GM04503 (cell line): ENCODE results near the gene AMZ2.
"Not testable (repeated sequence)": the region's sequence is repeated elsewhere in the genome, so short reads cannot be mapped to it uniquely, and the experiment has no call there.

Experiments used
- DNase-seq: peaks from one replicate; pipeline ENCODE4 v3.0.0-alpha.2; 2012; ENCODE audit warnings: low read depth

Gene AMZ2, protein sequence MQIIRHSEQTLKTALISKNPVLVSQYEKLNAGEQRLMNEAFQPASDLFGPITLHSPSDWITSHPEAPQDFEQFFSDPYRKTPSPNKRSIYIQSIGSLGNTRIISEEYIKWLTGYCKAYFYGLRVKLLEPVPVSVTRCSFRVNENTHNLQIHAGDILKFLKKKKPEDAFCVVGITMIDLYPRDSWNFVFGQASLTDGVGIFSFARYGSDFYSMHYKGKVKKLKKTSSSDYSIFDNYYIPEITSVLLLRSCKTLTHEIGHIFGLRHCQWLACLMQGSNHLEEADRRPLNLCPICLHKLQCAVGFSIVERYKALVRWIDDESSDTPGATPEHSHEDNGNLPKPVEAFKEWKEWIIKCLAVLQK

GRCh38 chr17:68247445-68248198 is at the start of gene AMZ2:
AMZ2 (plus strand) TSS chr17:68248043; CDS start chr17:68250188, 2,145 bp downstream.
- peak; percentile 55 for DNase-seq

GRCh38 chr17:68198931-68199836 is 48.7 kb upstream of the AMZ2 start:
- no peak for DNase-seq

- no peak for DNase-seq
Observed at GRCh38 chr17:68199837-68200688, 47.8 kb upstream of the AMZ2 start.

DNA sequence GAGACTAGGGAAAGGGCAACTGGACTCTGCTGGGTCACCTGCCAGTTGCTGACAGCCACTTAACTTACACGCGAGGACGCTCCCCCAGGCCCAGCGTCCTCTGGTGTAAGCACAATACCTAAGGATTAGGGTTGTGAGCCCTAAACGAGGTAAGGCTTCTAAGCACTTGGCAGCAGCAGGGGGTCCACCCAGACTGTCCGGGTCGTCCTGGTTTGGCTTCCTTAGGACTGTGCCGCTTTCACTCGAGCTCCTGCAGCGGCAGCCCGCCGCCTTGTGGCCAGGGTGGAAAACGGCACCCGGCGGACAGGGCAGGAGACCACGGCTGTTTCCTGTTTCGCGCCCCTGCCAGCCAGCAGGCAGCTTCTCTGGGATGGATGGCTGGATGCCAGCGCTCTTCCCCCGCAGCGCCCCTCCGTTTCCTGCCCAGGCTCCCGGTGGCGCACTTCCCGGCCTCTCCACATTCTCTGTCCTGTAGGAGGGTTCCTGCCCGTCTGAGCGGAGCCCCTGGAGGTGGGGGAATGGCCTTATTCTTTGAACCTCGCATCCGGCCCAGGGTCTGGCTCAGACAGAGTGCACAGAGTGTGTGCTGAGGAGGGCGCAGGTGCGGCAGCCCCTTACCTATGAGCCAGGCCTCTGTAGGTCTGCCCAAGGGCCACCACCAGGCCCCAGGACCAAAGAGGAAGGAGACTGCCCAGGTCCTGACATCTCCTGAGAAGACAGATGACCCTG is 47.0 kb upstream of the AMZ2 start:
- no peak for DNase-seq

DNA sequence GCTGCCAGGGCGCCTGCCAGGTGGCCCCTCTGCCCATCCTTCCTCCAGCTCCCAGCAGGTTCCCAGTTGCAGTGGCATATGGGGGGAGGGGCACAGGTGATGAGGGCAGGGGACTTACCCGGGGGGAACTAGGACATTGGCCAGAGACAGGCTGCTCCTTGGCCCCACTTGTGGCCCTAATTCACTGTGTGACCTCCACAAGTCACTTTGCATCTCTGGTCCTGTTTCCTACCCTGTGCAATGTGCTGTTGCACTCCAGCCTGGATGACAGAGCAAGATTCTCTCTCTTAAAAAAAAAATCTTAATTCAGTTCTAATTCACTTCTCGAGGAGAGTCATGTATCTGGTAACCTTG is 46.4 kb upstream of the AMZ2 start:
- not testable (repeated sequence) for DNase-seq

GRCh38 chr17:68202321-68202720 is 45.5 kb upstream of the AMZ2 start:
- not testable (repeated sequence) for DNase-seq

- DNase-seq = no peak
Observed at GRCh38 chr17:68204736-68205135, 43.1 kb upstream of the AMZ2 start.

GRCh38 chr17:68205251-68205807 is 42.5 kb upstream of the AMZ2 start:
- peak; percentile 33 for DNase-seq

DNA sequence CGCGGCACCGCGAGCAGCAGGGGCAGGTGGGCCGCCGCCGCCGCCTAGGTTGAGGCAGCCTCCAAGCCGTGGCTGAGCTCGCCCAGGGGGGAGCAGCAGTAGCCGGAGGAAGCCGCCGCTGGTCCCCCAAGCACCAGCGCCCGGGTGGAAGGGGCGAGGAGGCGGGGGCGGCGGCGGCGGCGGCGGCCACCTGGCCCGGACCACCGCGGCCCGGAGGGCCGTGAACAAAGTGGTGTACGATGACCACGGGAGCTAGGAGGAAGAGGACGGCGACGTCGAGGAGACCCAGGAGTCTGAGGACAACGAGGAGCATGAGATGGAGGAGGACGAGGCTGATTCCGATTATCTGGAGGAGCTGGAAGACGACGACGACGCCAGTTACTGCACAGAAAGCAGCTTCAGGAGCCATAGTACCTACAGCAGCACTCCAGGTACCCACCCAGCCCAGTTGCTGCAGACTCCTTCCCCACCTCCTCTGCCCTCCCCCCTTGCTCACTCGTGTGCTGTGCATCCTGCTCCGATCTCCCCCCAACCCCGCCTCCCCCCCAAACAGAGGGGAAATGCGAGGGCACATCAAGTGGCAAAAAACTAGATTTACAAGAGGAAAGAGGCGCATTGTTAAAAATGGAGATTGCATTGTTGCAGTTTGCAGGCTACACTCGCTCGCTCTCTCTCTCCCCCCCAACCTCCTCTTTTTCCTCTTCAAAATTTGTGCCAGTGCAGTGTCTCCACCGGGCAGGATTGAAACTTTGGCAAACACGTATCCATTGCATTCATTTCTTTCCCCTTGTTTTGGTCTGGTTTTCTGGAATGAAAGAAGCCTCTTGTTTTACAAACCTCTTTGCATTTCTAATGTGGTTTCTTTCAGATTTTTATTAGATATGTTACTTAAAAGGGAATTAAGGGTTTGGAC is 41.8 kb upstream of the AMZ2 start:
- DNase-seq = no peak

DNA sequence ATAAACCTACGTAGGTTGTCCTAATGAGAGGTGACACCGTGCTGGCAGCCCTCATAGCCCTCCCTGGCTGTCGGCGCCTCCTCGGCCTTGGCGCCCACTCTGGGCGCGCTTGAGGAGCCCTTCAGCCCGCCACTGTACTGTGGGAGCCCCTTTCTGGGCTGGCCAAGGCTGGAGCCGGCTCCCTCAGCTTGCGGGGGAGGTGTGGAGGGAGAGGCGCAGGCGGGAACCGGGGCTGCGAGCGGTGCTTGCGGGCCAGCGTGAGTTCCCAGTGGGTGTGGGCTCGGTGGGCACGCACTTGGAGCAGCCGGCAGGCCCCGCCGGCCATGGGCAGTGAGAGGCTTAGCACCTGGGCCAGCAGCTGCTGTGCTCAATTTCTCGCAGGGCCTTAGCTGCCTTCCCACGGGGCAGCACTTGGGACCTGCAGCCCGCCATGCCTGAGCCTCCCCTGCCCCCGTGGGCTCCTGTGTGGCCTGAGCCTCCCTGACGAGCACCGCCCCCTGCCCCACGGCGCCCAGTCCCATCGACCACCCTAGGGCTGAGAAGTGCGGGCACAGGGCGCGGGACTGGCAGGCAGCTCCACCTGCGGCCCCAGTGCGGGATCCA is 40.1 kb upstream of the AMZ2 start:
- DNase-seq = no peak

DNA sequence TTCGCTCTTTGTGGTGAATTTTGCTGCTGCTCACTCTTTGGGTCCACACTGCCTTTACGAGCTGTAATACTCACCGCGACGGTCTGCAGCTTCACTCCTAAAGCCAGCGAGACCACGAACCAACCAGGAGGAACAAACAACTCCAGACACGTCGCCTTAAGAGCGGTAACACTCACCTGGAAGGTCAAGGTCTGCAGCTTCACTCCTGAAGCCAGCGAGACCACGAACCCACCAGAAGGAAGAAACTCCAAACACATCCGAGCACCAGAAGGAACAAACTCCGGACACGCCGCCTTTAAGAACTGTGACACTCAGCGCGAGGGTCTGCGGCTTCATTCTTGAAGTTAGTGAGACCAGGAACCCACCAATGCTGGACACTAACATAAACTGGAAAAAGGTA is 39.2 kb upstream of the AMZ2 start:
- DNase-seq = not testable (repeated sequence)

DNA sequence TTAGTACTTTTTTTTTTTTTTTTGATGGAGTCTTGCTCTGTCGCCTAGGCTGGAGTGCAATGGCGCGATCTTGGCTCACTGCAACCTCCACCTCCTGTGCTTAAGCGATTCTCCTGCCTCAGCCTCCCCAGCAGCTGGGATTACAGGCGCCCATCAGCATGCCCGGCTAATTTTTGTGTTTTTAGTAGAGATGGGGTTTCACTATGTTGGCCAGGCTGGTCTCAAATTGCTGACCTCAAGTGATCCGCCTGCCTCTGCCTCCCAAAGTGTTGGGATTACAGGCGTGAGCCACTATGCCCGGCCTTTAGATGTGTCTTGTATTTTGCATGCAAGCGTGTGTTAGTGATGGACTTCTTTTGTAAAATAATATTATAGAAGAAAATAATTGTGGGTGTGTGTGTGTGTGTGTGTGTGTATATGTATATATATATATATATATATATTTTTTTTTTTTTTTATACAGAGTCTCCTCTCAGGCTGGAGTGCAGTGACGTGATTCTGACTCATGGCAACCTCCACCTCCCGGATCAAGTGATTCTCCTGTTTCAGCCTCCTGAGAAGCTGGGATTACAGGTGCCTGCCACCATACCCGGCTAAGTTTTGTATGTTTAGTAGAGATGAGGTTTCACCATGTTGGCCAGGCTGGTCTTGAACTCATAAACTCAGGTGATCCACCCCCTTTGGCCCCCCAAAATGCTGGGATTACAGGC is 38.5 kb upstream of the AMZ2 start:
- not testable (repeated sequence) for DNase-seq

GRCh38 chr17:68210570-68211315 is 37.1 kb upstream of the AMZ2 start:
- no peak for DNase-seq

DNA sequence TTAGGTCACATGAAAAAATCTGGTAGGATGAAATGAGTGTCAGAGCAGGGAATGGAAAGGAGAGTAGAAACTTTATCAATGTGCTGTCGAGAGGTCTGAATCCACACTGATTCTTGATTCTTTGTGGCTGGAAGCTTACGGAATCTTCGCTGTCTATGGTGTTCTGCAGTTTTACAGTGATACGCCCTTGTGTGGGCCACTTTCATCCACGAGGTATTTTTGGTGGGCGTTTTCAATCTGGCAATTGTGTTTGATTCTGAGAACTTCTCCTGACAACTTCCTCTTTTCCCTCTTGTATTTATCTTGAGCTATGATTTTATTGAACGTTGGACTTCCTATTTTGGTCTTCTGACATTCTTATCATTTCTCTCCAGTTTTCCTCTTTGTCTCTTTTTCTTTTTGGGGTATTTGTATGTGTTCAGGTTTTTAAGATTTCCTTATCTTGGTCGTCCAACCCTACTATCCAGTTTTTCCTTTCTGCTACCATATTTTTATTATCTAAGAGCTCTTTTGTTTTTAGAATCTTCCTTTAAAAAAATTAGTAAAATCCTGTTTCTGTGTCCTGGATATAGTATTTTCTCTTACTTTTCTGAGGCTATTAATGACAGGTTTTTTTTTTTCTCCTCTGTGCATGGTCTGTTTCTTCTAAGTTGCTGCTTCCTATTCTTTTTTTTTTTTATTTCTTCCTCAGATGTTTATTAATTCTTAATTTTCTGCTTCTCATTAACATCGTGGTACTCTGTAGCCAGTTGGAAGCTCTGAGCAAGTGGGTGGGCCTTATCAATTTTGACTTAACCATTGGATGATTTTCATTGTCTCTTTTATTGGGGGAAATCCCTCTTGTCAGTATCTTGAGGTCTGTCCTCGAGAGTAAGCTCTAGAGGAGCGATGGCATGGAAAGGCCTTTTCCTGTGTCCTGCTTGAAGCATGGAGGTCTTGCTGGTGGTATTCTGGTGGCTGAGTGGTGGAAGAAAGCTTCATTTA is 34.1 kb upstream of the AMZ2 start:
- not testable (repeated sequence) for DNase-seq

- not testable (repeated sequence) for DNase-seq
Observed at GRCh38 chr17:68215453-68215852, 32.4 kb upstream of the AMZ2 start.

DNA sequence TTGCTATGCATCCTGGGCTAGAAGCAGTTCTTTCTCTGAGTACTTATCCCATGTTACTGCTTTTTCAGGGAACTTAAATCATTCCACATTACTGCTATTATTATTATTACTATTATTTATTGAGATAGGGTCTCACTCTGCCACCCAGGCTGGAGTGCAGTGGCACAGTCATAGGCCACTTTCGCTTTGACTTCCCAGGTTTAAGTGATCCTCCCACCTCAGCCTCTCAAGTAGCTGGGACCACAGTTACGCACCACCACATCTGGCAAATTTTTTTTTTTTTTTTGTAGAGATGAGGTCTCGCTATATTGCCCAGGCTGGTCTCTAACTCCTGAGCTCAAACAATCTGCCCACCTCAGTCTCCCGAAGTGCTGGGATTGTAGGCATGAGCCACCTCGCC is 28.4 kb upstream of the AMZ2 start:
- DNase-seq = not testable (repeated sequence)
